GM18499 (cell line): ENCODE measurements around the gene KHK.
A peak's percentile ranks its signal among the peaks of the same experiment; 100 is the strongest.

Experiments
- ATAC-seq: cut with Tn5 transposase; IDR thresholded peaks from one replicate; pipeline ENCODE4 v1.9.1; 2021; ENCODE audit warnings: moderate number of reproducible peaks; ENCODE audit not compliant: insufficient read depth, unreplicated experiment

The KHK gene

DNA sequence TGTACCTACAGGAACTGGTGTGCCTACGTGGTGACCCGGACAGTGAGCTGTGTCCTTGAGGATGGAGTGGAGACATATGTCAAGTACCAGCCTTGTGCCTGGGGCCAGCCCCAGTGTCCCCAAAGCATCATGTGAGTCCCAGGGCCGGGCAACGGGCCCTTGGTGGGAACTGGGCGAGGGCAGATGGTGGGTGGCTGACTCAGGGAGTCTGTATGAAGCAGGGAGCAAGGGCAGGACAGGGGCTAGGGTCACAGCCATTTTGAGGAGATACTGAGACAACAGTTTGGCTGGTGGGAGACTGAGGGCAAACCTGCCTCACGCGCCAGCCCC lies 6.5 kb upstream of the KHK start:
- ATAC-seq, result no peak

- ATAC-seq, result no peak
These were observed 6.0 kb upstream of the KHK start for GRCh38 chr2:27080603-27080936.

DNA sequence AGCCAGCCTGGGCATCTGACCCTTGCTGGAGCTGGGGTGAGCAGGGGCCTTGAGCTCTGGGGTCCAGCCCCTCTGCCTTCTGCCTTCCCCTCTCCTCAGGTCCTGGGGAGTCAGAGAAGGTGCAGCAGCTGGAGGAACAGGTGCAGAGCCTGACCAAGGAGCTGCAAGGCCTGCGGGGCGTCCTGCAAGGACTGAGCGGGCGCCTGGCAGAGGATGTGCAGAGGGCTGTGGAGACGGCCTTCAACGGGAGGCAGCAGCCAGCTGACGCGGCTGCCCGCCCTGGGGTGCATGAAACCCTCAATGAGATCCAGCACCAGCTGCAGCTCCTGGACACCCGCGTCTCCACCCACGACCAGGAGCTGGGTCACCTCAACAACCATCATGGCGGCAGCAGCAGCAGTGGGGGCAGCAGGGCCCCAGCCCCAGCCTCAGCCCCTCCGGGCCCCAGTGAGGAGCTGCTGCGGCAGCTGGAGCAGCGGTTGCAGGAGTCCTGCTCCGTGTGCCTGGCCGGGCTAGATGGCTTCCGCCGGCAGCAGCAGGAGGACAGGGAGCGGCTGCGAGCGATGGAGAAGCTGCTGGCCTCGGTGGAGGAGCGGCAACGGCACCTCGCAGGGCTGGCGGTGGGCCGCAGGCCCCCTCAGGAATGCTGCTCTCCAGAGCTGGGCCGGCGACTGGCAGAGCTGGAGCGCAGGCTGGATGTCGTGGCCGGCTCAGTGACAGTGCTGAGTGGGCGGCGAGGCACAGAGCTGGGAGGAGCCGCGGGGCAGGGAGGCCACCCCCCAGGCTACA lies 4.4 kb upstream of the KHK start:
- ATAC-seq, result no peak

GRCh38 chr2:27082773-27083409 lies 3.7 kb upstream of the KHK start:
- ATAC-seq, result no peak

DNA sequence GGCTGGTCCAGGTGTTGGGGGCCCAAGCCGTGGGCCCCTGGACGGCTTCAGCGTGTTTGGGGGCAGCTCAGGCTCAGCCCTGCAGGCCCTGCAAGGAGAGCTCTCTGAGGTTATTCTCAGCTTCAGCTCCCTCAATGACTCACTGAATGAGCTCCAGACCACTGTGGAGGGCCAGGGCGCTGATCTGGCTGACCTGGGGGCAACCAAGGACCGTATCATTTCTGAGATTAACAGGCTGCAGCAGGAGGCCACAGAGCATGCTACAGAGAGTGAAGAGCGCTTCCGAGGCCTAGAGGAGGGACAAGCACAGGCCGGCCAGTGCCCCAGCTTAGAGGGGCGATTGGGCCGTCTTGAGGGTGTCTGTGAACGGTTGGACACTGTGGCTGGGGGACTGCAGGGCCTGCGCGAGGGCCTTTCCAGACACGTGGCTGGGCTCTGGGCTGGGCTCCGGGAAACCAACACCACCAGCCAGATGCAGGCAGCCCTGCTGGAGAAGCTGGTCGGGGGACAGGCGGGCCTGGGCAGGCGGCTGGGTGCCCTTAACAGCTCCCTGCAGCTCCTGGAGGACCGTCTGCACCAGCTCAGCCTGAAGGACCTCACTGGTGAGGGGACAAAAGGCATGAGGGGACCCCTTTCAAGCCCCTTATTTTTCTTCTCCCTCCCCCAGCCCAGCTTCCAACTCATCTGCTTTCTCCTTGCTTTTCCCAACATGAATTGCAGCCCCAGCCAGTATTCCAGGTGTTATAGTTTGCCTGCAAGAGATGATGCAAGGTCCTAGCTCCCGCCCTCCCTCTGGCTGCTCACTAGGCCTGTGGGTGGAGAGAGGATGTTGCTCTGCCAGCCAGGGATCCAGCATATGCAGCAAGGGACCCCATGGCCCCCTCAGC lies 2.9 kb upstream of the KHK start:
- no peak for ATAC-seq

DNA sequence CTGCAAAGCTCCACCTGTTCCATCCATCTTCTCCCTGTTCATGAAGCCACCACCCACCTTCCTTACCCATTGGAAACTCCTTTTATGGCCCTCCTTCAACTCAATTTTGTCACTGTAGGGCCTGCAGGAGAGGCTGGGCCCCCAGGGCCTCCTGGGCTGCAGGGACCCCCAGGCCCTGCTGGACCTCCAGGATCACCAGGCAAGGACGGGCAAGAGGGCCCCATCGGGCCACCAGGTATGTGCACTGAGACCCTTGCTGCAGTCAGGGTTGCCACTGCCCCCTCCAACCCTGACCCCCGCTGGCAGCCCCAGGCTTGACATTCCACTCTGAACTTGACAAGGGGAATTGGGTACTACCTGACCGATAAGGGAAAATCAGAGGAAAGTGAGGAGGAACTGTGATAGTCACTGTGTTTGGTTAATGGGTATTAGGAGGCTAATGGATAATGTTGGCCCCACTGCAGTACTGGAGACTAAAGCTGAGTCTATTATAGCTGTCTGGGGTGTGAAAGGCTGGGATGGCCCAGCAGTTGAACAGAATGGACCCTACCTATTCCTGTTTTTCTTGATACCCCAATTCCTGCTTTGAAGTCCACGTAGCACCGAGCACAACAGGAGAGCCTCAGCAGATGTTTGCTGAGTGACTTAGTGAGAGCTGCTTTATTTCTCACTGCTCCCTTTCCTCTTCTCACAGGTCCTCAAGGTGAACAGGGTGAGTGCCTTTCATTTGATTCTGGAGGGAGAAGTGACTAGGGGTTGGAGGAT lies 2.1 kb upstream of the KHK start:
- ATAC-seq, result no peak

DNA sequence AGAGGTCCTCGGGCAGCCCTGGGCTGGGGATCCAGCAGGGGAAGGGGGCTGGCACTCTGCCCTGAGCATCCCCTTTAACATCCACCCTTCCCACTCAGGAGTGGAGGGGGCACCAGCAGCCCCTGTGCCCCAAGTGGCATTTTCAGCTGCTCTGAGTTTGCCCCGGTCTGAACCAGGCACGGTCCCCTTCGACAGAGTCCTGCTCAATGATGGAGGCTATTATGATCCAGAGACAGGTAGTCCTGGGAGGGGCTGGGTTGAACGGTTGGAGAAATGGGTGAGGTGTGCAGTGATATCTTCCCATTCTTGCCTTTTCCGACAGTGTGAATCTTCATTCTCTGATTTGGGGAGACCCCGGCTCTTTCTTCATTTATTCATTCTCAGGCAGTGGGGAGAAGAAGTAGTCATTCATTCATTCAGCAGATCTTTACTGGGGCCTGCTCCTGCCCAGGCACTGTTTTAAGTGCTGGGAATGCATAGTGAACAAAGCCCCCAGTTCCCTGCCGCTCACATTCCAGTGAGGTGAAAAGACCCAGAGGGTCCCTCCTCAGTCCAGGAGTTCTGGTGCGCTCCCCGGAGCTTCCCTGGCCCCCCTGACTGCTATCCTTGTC lies 1.4 kb upstream of the KHK start:
- ATAC-seq, result no peak

GRCh38 chr2:27085673-27086089 lies 891 bp upstream of the KHK start:
- no peak for ATAC-seq

DNA sequence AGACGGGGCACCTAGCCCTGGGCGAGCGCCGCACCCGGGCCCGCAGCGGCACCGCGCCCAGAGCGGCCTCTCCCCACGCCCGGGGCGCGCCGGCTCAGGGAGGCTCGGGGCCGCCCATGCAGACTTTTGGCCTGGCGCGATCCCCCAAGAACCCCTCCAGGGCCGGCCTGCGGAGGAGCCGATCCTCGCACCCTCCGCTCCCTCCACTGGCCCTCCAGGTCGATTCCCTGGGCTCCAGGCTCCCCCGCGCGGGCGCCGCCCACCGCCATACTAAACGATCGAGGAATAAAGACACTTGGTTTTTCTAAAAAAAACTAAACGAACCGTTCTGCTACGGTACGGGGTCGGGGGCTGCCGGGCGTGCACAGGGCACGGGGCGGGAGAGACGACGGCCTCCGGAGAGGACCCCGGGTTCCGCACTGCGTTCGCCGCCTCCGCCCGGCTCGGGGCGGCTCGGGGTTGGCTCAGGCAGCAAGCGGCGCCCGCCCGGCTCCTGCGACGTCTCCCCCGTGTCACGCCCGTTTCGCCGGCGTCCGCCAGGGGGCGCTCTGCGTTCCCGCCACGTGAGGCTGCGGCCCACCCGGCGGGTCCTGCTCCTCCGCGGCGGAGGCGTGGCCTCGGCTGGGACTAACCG lies 365 bp upstream of the KHK start:
- ATAC-seq, result peak; percentile 37

- no peak for ATAC-seq
These were observed 1.3 kb downstream of the KHK start for GRCh38 chr2:27087823-27088410.

DNA sequence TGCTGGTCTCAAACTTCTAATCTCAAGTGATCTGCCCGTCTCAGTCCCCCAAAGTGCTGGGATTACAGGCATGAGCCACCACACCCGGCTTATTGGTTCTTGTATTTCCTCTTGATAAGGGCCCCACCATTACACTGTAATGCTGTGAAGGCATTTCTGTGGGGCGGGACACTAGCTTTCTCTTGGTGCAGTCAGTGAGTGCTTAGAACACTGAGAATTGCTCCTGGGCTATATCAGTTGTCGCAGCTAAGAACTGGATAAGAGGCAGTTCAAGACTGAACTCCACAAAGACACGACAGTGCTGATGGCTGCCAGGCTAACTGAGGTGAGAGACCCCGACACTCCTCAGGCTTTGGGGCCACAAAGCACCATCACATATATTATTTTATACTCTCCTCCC lies 2.1 kb downstream of the KHK start:
- no peak for ATAC-seq

DNA sequence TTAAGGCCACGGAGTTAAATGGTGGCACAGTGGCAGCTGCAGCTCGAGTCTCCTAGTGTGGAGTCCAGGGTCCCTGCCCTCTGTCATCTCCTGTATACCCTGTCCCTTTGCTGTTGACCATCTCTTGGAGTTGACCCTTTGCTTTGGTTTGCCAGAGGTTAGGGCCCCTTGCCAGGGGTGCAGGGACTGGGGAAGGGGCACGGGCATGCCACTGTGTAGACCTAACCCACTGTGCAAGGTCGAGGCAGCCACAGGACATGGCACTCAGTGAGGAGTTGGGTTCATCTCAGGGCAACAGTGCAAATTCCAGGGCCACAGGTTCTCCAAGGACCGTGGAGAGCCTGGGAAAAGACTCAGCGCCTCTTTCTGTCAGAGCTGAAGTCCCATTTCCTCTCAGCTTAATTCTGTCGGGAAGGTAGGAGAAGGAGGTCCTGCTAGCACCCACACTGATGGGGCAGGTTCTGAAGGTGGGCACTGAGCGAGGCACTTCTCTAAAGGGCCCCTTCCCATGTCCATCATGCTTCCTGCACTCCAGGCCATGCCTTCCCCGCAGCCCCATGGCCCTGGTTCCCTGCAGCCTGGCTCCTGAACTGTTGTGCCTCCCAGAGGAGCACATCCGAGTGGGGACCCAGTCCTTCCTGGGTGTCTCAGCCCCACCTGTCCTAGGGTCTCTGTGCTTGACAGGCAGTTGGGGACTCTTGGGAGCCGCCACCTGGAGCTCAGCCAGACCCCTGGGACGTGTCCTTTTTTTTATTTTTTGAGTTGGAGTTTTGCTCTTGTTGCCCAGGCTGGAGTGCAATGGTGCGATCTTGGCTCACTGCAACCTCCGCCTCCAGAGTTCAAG lies 2.8 kb downstream of the KHK start:
- no peak for ATAC-seq

DNA sequence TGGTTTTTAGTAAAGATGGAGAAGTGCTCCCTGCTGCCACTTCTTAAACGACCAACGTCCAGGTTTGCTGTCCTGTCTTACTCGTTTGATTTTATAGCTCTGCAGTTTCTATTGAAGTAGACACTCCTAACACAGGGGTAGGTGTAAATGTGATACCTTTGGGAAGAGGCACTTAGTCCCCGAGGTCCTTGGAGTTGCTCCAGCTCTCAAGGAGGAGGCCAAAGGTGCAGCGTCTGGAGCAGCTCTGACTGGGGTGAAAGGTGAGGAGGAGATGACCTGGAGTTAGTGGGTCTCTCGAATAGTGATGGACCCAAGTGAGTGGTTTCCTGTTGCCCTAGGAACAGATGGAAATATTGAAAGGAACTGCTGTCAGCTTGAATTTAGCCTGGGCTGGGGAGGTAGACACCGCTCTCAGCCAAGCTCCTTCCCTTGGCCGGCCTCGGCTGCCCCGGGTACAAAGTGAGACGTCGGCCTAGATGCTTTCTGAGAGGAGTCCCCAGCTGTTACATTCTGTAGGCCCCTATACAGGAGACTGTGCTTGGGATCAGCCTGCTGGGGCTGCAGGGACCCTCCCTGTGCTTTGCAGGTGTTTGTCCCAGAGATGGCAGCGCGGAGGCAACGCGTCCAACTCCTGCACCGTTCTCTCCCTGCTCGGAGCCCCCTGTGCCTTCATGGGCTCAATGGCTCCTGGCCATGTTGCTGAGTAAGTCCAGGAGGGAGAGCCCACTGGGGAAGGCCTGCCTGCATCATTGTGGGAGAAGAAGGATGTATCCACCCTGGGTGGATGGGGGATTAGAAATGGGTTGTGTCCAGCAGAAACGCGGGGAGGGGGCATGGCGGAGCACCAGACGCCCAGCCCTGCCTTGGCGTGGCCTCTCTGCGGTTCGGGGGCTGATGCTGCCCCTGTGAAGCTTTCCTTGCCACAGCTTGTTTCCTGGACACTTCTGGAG lies 5.4 kb downstream of the KHK start:
- ATAC-seq, result no peak

DNA sequence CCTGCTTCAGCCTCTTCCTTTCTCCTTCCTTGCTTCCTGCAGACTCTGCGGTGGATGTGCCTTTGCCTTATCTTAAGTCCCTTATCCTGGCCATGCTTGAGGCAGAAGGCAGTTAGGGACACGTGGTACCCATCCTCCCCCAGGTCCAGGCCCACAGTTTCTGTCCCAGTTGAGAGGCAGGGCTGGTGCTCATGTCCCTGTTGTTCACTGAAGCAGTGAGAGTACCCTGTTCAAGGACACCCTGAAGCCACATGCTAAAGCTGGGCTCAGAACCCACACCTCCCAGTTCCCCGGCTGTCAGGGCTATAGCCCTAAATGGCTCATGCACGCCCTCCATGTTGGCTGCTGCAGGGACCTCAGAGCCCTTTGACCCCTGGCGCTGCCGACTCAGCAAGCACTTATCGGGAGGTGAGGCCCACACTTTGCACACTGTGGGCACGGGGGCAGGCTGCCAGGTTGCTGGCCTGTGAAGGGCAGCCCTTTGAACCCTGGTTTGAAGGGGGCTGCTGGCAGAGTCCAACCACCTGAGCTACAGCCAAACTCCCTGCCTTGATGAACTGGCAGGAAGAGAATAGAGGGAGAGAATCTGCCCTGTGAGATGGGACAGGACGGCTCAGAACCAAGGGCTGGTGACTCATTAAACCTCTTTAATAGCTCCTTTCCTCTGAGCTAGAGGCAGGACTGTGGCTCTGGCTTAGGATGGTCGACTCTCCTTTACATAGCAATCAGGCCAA lies 6.3 kb downstream of the KHK start:
- ATAC-seq, result no peak

GRCh38 chr2:27093430-27094352 lies 7.1 kb downstream of the KHK start:
- ATAC-seq, result no peak
